Neural progenitor cell (in vitro differentiated cells): ENCODE measurements around the gene GTPBP3. TPM values are rescaled to one million over a fixed set of nuclear protein-coding genes. Genes with fewer than 3 reads are reported as not detected.
A peak's percentile ranks its signal among the peaks of the same experiment; 100 is the strongest.

Source experiments
- DNase-seq: peaks from one replicate; pipeline ENCODE4 v3.0.0-alpha.2; 2016; ENCODE audit warnings: low spot score
- H2AFZ ChIP-seq: fragments of 200-600 bp; sonication (generic); replicated peaks from 2 replicates; pipeline ENCODE4 v1.6.1; 2016; ENCODE audit warnings: antibody characterized with exemption
- H3F3A ChIP-seq: fragments of 200-600 bp; sonication (generic); 2 replicates; pipeline ENCODE4 v1.6.1; 2016; ENCODE audit warnings: antibody characterized with exemption, low read depth
- H3K27ac ChIP-seq: fragments of 200-600 bp; sonication (generic); 2 replicates; pipeline ENCODE4 v1.5.1; 2016; ENCODE audit warnings: mild to moderate bottlenecking
- H3K27me3 ChIP-seq: fragments of 200-600 bp; sonication (generic); 2 replicates; pipeline ENCODE4 v1.6.1; 2016; ENCODE audit warnings: mild to moderate bottlenecking, moderate library complexity
- H3K36me3 ChIP-seq: fragments of 200-600 bp; sonication (generic); 2 replicates; pipeline ENCODE4 v1.5.1; 2016
- H3K4me1 ChIP-seq: fragments of 200-600 bp; sonication (generic); 2 replicates; pipeline ENCODE4 v1.6.1; 2016; ENCODE audit warnings: mixed run types
- H3K4me2 ChIP-seq: fragments of 200-600 bp; sonication (generic); 2 replicates; pipeline ENCODE4 v1.6.1; 2016
- H3K4me3 ChIP-seq: fragments of 200-600 bp; sonication (generic); 2 replicates; pipeline ENCODE4 v1.5.1; 2016
- H3K79me2 ChIP-seq: fragments of 200-600 bp; sonication (generic); 2 replicates; pipeline ENCODE4 v1.6.1; 2016; ENCODE audit warnings: low read depth
- H3K9ac ChIP-seq: fragments of 200-600 bp; sonication (generic); 2 replicates; pipeline ENCODE4 v1.6.1; 2016
- H3K9me3 ChIP-seq: fragments of 200-600 bp; sonication (generic); 2 replicates; pipeline ENCODE4 v1.5.1; 2016; ENCODE audit warnings: low read depth
- H4K20me1 ChIP-seq: fragments of 200-600 bp; sonication (generic); 2 replicates; pipeline ENCODE4 v1.6.1; 2016; ENCODE audit warnings: low read depth
- H3K27ac Mint-ChIP-seq: 3 replicates; pipeline ENCODE4 v1.8.0; 2021; ENCODE audit warnings: mixed read lengths
- H3K27me3 Mint-ChIP-seq: 2 replicates; pipeline ENCODE4 v1.8.0; 2022; ENCODE audit warnings: low read depth, mild to moderate bottlenecking, inconsistent platforms, moderate library complexity, mixed read lengths; ENCODE audit not compliant: insufficient read depth
- H3K36me3 Mint-ChIP-seq: 3 replicates; pipeline ENCODE4 v1.8.0; 2021; ENCODE audit warnings: mixed read lengths
- H3K4me1 Mint-ChIP-seq: 3 replicates; pipeline ENCODE4 v1.8.0; 2021; ENCODE audit warnings: mixed read lengths
- H3K4me3 Mint-ChIP-seq: 3 replicates; pipeline ENCODE4 v1.8.0; 2021; ENCODE audit warnings: mild to moderate bottlenecking, moderate library complexity, mixed read lengths
- H3K9me3 Mint-ChIP-seq: 3 replicates; pipeline ENCODE4 v1.8.0; 2020; ENCODE audit warnings: mixed read lengths
- CTCF ChIP-seq: fragments of 200-600 bp; sonication (generic); IDR thresholded peaks from 2 replicates; pipeline ENCODE4 v1.5.1; 2017; ENCODE audit warnings: antibody characterized with exemption, mild to moderate bottlenecking
- EZH2 ChIP-seq: fragments of 200-600 bp; sonication (generic); IDR thresholded peaks from 2 replicates; pipeline ENCODE4 v1.6.1; 2017; ENCODE audit warnings: antibody characterized with exemption, mild to moderate bottlenecking, moderate library complexity
- EZH2phosphoT487 ChIP-seq: fragments of 200-600 bp; sonication (generic); IDR thresholded peaks from 2 replicates; pipeline ENCODE4 v1.6.1; 2017; ENCODE audit warnings: antibody characterized with exemption
- total RNA-seq: library from RNA; depleted of rRNA; stranded (reverse); fragments of >200 nt; gene quantifications from 2 replicates; pipeline ENCODE4 v1.2.3, GENCODE V29; 2015; ENCODE audit warnings: low replicate concordance

The GTPBP3 gene
- total RNA-seq, 1 donor from 2014 or later: 13.2 TPM

GRCh38 chr19:17337675-17338432, 501 bp downstream of the GTPBP3 start:
- Histone ChIP-seq H2AFZ (peak overlapping the region; percentile 65), H3K27ac (no peak overlapping the region), H4K20me1 (peaks cover under 1% of the 10 kb centered on the region), H3K36me3 (no peaks in the 10 kb centered on the region), H3K4me3 (peak overlapping the region; percentile 94), H3K4me2 (peak overlapping the region; percentile 93), H3K9me3 (no peaks in the 10 kb centered on the region), H3K27me3 (no peaks in the 10 kb centered on the region), H3K4me1 (peaks cover 5% of the 10 kb centered on the region), H3K79me2 (peaks cover 15% of the 10 kb centered on the region), H3K9ac (peak overlapping the region; percentile 38), H3F3A (peaks cover 37% of the 10 kb centered on the region)
- Mint-ChIP-seq H3K4me3 (peak overlapping the region; percentile 100), H3K27ac (peak overlapping the region; percentile 94), H3K27me3 (peaks cover 11% of the 10 kb centered on the region), H3K36me3 (peaks cover 2% of the 10 kb centered on the region), H3K9me3 (no peaks in the 10 kb centered on the region), H3K4me1 (peaks cover 16% of the 10 kb centered on the region)
- peak; percentile 63 for DNase-seq
- no peak for TF ChIP-seq EZH2
- TF ChIP-seq EZH2phosphoT487: no peak
- no peak for TF ChIP-seq CTCF

- Histone ChIP-seq H2AFZ (no peak overlapping the region), H3K36me3 (no peaks in the 10 kb centered on the region), H3K9ac (no peak overlapping the region), H3K4me1 (peaks cover 5% of the 10 kb centered on the region), H3K27me3 (no peaks in the 10 kb centered on the region), H4K20me1 (no peaks in the 10 kb centered on the region), H3F3A (peaks cover 31% of the 10 kb centered on the region), H3K4me2 (peak overlapping the region; percentile 93), H3K27ac (no peak overlapping the region), H3K4me3 (peak overlapping the region; percentile 94), H3K9me3 (no peaks in the 10 kb centered on the region), H3K79me2 (peaks cover 15% of the 10 kb centered on the region)
- H3K4me3 Mint-ChIP-seq: peak overlapping the region; percentile 100
- peaks cover 16% of the 10 kb centered on the region for H3K4me1 Mint-ChIP-seq
- peaks cover 11% of the 10 kb centered on the region for H3K27me3 Mint-ChIP-seq
- no peak for TF ChIP-seq CTCF
- no peak for TF ChIP-seq EZH2
- no peak for TF ChIP-seq EZH2phosphoT487
- H3K9me3 Mint-ChIP-seq: no peaks in the 10 kb centered on the region
- no peak overlapping the region for H3K27ac Mint-ChIP-seq
- H3K36me3 Mint-ChIP-seq: peaks cover 2% of the 10 kb centered on the region
- no peak for DNase-seq
These were observed 1.2 kb downstream of the GTPBP3 start for GRCh38 chr19:17338433-17339078.

GRCh38 chr19:17339088-17339741, 1.9 kb downstream of the GTPBP3 start:
- H3K4me1 ChIP-seq: peaks cover 5% of the 10 kb centered on the region
- no peak overlapping the region for H2AFZ ChIP-seq
- Mint-ChIP-seq H3K9me3 (no peaks in the 10 kb centered on the region), H3K36me3 (no peaks in the 10 kb centered on the region), H3K4me1 (peaks cover 12% of the 10 kb centered on the region), H3K4me3 (peak overlapping the region; percentile 100), H3K27ac (no peak overlapping the region), H3K27me3 (peaks cover 9% of the 10 kb centered on the region)
- H3K4me2 ChIP-seq: no peak overlapping the region
- no peak overlapping the region for H3K9ac ChIP-seq
- no peak for DNase-seq
- no peaks in the 10 kb centered on the region for H3K9me3 ChIP-seq
- H3F3A ChIP-seq: peaks cover 24% of the 10 kb centered on the region
- no peak overlapping the region for H3K27ac ChIP-seq
- H3K36me3 ChIP-seq: no peaks in the 10 kb centered on the region
- no peaks in the 10 kb centered on the region for H4K20me1 ChIP-seq
- H3K79me2 ChIP-seq: peaks cover 10% of the 10 kb centered on the region
- no peak overlapping the region for H3K4me3 ChIP-seq
- TF ChIP-seq CTCF (no peak), EZH2 (no peak), EZH2phosphoT487 (no peak)
- H3K27me3 ChIP-seq: no peaks in the 10 kb centered on the region
